ENCODE data around the gene HYCC1.
"Not testable (repeated sequence)": the region's sequence is repeated elsewhere in the genome, so short reads cannot be mapped to it uniquely, and the experiment has no call there.

Gene HYCC1

DNA sequence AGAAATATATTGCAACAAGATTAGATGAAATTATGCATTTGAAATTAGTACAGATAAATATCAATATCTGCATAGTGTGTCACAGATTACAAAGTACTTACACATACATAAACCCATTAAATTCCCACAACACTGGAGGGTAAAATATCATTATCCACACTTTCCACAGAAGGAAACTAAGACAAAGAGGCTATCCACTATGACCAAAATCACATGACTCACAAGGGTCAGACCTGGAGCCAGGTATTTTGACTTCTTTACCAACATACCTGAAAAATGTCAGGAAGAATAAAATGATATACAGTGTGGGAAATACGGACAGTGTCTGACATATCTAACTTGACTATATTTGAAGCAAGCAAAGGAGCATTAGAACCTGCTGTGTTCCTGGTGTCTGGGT lies 34.1 kb downstream of the HYCC1 start:
- peaks cover 51% of the 10 kb centered on the region for H3K36me3 ChIP-seq (ENCODE audit: insufficient read depth, insufficient read length, low read length)
- no peaks in the 10 kb centered on the region for H3K4me1 ChIP-seq (ENCODE audit: insufficient read depth, insufficient read length)
- no peak for TF ChIP-seq ZNF274 (IDR thresholded peaks at IDR 0.05; ENCODE audit: low read depth, low read length)
- no peak for TF ChIP-seq SUZ12 (IDR thresholded peaks at IDR 0.05; ENCODE audit: extremely low read depth, insufficient read depth, insufficient read length)
- no peak for TF ChIP-seq YY1 (IDR thresholded peaks at IDR 0.05; ENCODE audit: insufficient read depth, insufficient read length)
- H3K9me3 ChIP-seq (ENCODE audit: insufficient read depth, low read length) = no peaks in the 10 kb centered on the region
- no peak overlapping the region for H3K4me3 ChIP-seq (ENCODE audit: insufficient read length, low read depth)
- DNase-seq (ENCODE audit: low read depth, low spot score) = no peak
- H3K27me3 ChIP-seq (ENCODE audit: insufficient read depth, insufficient read length) = no peaks in the 10 kb centered on the region
- no peak overlapping the region for H3K9ac ChIP-seq (ENCODE audit: insufficient read length, low read depth)

DNA sequence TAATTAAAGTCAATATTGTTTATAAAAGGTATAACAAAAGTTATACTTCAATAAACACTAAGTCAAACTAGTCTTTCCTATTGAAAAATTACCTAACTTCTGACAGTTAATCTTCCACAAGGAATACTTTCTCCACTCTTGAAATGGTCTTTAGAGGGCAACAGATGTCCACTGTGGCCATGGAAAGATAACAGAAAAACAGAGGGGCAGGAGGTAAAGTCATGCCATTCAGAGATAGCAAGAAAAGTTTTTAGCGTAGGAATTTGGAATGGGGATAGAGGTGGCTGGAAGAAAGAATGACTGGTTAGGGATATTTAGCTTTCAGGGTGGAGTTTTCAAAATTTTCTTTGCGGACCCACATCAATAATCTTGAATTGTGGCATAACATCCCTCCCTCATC lies 34.7 kb downstream of the HYCC1 start:
- Histone ChIP-seq H3K36me3 (ENCODE audit: insufficient read depth, insufficient read length, low read length) (peaks cover 53% of the 10 kb centered on the region), H3K9ac (ENCODE audit: insufficient read length, low read depth) (no peak overlapping the region), H3K27me3 (ENCODE audit: insufficient read depth, insufficient read length) (no peaks in the 10 kb centered on the region), H3K4me3 (ENCODE audit: insufficient read length, low read depth) (no peak overlapping the region), H3K4me1 (ENCODE audit: insufficient read depth, insufficient read length) (no peaks in the 10 kb centered on the region), H3K9me3 (ENCODE audit: insufficient read depth, low read length) (no peaks in the 10 kb centered on the region)
- no peak for TF ChIP-seq ZNF274 (IDR thresholded peaks at IDR 0.05; ENCODE audit: low read depth, low read length)
- TF ChIP-seq SUZ12 (IDR thresholded peaks at IDR 0.05; ENCODE audit: extremely low read depth, insufficient read depth, insufficient read length) = no peak
- no peak for TF ChIP-seq YY1 (IDR thresholded peaks at IDR 0.05; ENCODE audit: insufficient read depth, insufficient read length)
- no peak for DNase-seq (ENCODE audit: low read depth, low spot score)

DNA sequence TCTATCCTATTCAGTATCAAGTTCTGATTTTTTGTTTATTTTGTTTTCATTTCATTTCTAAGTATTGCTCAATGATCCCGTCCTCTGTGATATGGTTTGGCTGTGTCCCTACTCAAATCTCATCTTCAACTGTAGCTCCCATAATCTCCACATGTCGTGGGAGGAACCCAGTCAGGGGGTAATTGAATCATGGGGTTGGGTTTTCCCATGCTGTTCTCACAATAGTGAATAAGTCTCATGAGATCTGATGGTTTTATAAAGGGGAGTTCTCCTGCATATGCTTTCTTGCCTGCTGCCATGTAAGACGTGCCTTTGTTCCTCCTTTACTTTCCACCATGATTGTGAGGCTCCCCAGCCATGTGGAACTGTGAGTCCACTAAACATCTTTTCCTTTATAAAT lies 39.3 kb downstream of the HYCC1 start:
- not testable (repeated sequence) for DNase-seq (ENCODE audit: low read depth, low spot score); H3K4me3 ChIP-seq (ENCODE audit: insufficient read length, low read depth); H3K27me3 ChIP-seq (ENCODE audit: insufficient read depth, insufficient read length); H3K9ac ChIP-seq (ENCODE audit: insufficient read length, low read depth); H3K9me3 ChIP-seq (ENCODE audit: insufficient read depth, low read length); H3K4me1 ChIP-seq (ENCODE audit: insufficient read depth, insufficient read length)
- peaks cover 68% of the 10 kb centered on the region for H3K36me3 ChIP-seq (ENCODE audit: insufficient read depth, insufficient read length, low read length)

DNA sequence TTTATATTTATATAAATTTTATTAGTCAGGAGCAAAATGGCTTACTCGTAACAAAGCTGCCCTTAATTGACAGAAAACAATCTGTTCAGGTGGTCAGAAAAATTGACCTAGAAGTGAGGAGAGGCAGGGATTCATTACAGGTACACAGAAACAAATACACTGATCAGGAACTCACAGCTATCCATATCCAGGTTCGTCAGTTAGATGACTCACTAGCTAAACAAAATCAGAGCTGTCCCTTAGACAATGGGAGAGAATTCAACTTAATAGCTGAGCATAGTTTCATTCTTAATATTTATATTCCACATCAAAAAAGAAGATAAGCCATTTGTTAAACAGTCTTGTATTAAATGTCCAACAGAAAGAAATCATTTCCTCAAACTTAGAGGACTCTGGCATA lies 41.7 kb downstream of the HYCC1 start:
- peaks cover 65% of the 10 kb centered on the region for H3K36me3 ChIP-seq (ENCODE audit: insufficient read depth, insufficient read length, low read length)
- TF ChIP-seq SUZ12 (IDR thresholded peaks at IDR 0.05; ENCODE audit: extremely low read depth, insufficient read depth, insufficient read length) (no peak), YY1 (IDR thresholded peaks at IDR 0.05; ENCODE audit: insufficient read depth, insufficient read length) (no peak), ZNF274 (IDR thresholded peaks at IDR 0.05; ENCODE audit: low read depth, low read length) (no peak)
- H3K9ac ChIP-seq (ENCODE audit: insufficient read length, low read depth) = no peak overlapping the region
- H3K9me3 ChIP-seq (ENCODE audit: insufficient read depth, low read length) = no peaks in the 10 kb centered on the region
- no peak overlapping the region for H3K4me3 ChIP-seq (ENCODE audit: insufficient read length, low read depth)
- H3K4me1 ChIP-seq (ENCODE audit: insufficient read depth, insufficient read length) = no peaks in the 10 kb centered on the region
- no peak for DNase-seq (ENCODE audit: low read depth, low spot score)
- H3K27me3 ChIP-seq (ENCODE audit: insufficient read depth, insufficient read length) = no peaks in the 10 kb centered on the region

DNA sequence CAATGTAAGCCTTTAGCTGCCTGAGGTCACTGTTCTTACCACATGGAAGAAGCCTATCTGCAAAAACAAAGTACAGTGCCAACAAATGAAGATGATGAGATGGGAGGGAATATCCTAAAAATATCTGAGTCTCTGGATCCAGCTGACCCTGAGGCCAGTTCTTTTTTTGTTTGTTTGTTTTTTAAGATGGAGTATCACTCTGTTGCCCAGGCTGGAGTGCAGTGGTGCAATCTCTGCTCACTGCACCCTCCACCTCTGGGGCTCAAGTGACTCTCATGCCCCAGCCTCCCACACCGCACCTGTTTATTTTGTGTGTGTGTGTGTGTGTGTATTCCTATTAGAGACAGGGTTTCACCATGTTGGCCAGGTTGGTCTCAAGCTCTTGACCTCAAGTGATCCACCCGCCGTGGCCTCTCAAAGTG lies 44.9 kb downstream of the HYCC1 start:
- no peak for DNase-seq (ENCODE audit: low read depth, low spot score)
- Histone ChIP-seq H3K9me3 (ENCODE audit: insufficient read depth, low read length) (no peaks in the 10 kb centered on the region), H3K36me3 (ENCODE audit: insufficient read depth, insufficient read length, low read length) (peaks cover 41% of the 10 kb centered on the region), H3K4me3 (ENCODE audit: insufficient read length, low read depth) (no peak overlapping the region), H3K27me3 (ENCODE audit: insufficient read depth, insufficient read length) (no peaks in the 10 kb centered on the region), H3K4me1 (ENCODE audit: insufficient read depth, insufficient read length) (no peaks in the 10 kb centered on the region), H3K9ac (ENCODE audit: insufficient read length, low read depth) (no peak overlapping the region)
- TF ChIP-seq SUZ12 (IDR thresholded peaks at IDR 0.05; ENCODE audit: extremely low read depth, insufficient read depth, insufficient read length) = no peak
- TF ChIP-seq ZNF274 (IDR thresholded peaks at IDR 0.05; ENCODE audit: low read depth, low read length) = no peak
- no peak for TF ChIP-seq YY1 (IDR thresholded peaks at IDR 0.05; ENCODE audit: insufficient read depth, insufficient read length)
